ENCODE measurements around the gene HOXA9. TPM values are rescaled to one million over a fixed set of nuclear protein-coding genes. Genes with fewer than 3 reads are reported as not detected.
A peak's percentile ranks its signal among the peaks of the same experiment; 100 is the strongest.

Gene HOXA9
- total RNA-seq, 1 donor from 2014 or later, result 0.80 TPM

- H3K27ac Mint-ChIP-seq (ENCODE audit: unreplicated experiment), result no peak overlapping the region
- no peak overlapping the region for H3K4me3 Mint-ChIP-seq (ENCODE audit: unreplicated experiment)
- no peak for DNase-seq (ENCODE audit: low spot score)
- peaks cover 3% of the 10 kb centered on the region for H3K36me3 Mint-ChIP-seq (ENCODE audit: low read depth, unreplicated experiment)
- peaks cover 13% of the 10 kb centered on the region for H3K4me1 Mint-ChIP-seq (ENCODE audit: unreplicated experiment)
- TF ChIP-seq CTCF (IDR thresholded peaks at IDR 0.05; ENCODE audit: unreplicated experiment), result no peak
- peaks cover 44% of the 10 kb centered on the region for H3K27me3 Mint-ChIP-seq (ENCODE audit: unreplicated experiment)
- no peaks in the 10 kb centered on the region for H3K9me3 Mint-ChIP-seq (ENCODE audit: unreplicated experiment)
Measured at GRCh38 chr7:27156916-27157701, 8.2 kb downstream of the HOXA9 start.

- no peak for TF ChIP-seq CTCF (IDR thresholded peaks at IDR 0.05; ENCODE audit: unreplicated experiment)
- peak within 1 kb of the TSS; percentile 76 for H3K4me3 Mint-ChIP-seq (ENCODE audit: unreplicated experiment)
- peaks cover 16% of the 10 kb centered on the region for H3K4me1 Mint-ChIP-seq (ENCODE audit: unreplicated experiment)
- no peaks in the 10 kb centered on the region for H3K9me3 Mint-ChIP-seq (ENCODE audit: unreplicated experiment)
- DNase-seq (ENCODE audit: low spot score), result no peak
- H3K27ac Mint-ChIP-seq (ENCODE audit: unreplicated experiment), result no peak within 1 kb of the TSS
- H3K36me3 Mint-ChIP-seq (ENCODE audit: low read depth, unreplicated experiment), result peaks cover 3% of the 10 kb centered on the region
- H3K27me3 Mint-ChIP-seq (ENCODE audit: unreplicated experiment), result peaks cover 50% of the 10 kb centered on the region
Measured at GRCh38 chr7:27156508-27156898, 8.8 kb downstream of the HOXA9 start, which contains the start of gene HOXA7. Gene HOXA7, minus strand, starts transcription at chr7:27156675. Its CDS starts 130 bp downstream, at chr7:27156545.

- TF ChIP-seq CTCF (IDR thresholded peaks at IDR 0.05; ENCODE audit: unreplicated experiment), result no peak
- peaks cover 55% of the 10 kb centered on the region for H3K27me3 Mint-ChIP-seq (ENCODE audit: unreplicated experiment)
- H3K4me3 Mint-ChIP-seq (ENCODE audit: unreplicated experiment), result peak overlapping the region; percentile 76
- peaks cover 22% of the 10 kb centered on the region for H3K4me1 Mint-ChIP-seq (ENCODE audit: unreplicated experiment)
- H3K9me3 Mint-ChIP-seq (ENCODE audit: unreplicated experiment), result no peaks in the 10 kb centered on the region
- peaks cover 3% of the 10 kb centered on the region for H3K36me3 Mint-ChIP-seq (ENCODE audit: low read depth, unreplicated experiment)
- DNase-seq (ENCODE audit: low spot score), result no peak
- H3K27ac Mint-ChIP-seq (ENCODE audit: unreplicated experiment), result no peak overlapping the region
Measured at GRCh38 chr7:27155816-27156507, 9.4 kb downstream of the HOXA9 start.

GRCh38 chr7:27154901-27155815, 10.2 kb downstream of the HOXA9 start:
- H3K4me1 Mint-ChIP-seq (ENCODE audit: unreplicated experiment), result peaks cover 22% of the 10 kb centered on the region
- no peak for DNase-seq (ENCODE audit: low spot score)
- no peaks in the 10 kb centered on the region for H3K9me3 Mint-ChIP-seq (ENCODE audit: unreplicated experiment)
- no peak overlapping the region for H3K27ac Mint-ChIP-seq (ENCODE audit: unreplicated experiment)
- H3K4me3 Mint-ChIP-seq (ENCODE audit: unreplicated experiment), result peak overlapping the region; percentile 76
- H3K27me3 Mint-ChIP-seq (ENCODE audit: unreplicated experiment), result peaks cover 57% of the 10 kb centered on the region
- no peak for TF ChIP-seq CTCF (IDR thresholded peaks at IDR 0.05; ENCODE audit: unreplicated experiment)
- H3K36me3 Mint-ChIP-seq (ENCODE audit: low read depth, unreplicated experiment), result peaks cover 3% of the 10 kb centered on the region
